Bronchial epithelial cell (primary cell): ENCODE results near the gene HOXC9. TPM values are rescaled to one million over a fixed set of nuclear protein-coding genes. Genes with fewer than 3 reads are reported as not detected.

ENCODE experiments used
- DNase-seq: peaks from one replicate; pipeline ENCODE4 v3.0.0-alpha.2; 2010; ENCODE audit warnings: low read depth
- FAIRE-seq: peaks from 2 replicates; lab custom pipeline; 2011; peaks lifted over from hg19 to GRCh38; lab: Jason Lieb, UNC
- H3K27me3 ChIP-seq: 2 replicates; pipeline ENCODE4 v1.5.1; 2011; ENCODE audit warnings: low read length; ENCODE audit not compliant: control insufficient read depth, insufficient read depth
- H3K36me3 ChIP-seq: 2 replicates; pipeline ENCODE4 v1.5.1; 2011; ENCODE audit warnings: low read length; ENCODE audit not compliant: control insufficient read depth, insufficient read depth
- H3K4me3 ChIP-seq: 2 replicates; pipeline ENCODE4 v1.5.1; 2011; ENCODE audit warnings: mild to moderate bottlenecking, low read depth, low read length, control low read depth
- CTCF ChIP-seq: IDR thresholded peaks from 2 replicates; pipeline ENCODE4 v1.5.1; 2011; ENCODE audit warnings: mild to moderate bottlenecking, moderate library complexity, low read length, control low read depth, inconsistent platforms; ENCODE audit not compliant: insufficient read depth, severe bottlenecking
- total RNA-seq: library from RNA; depleted of rRNA; stranded (reverse); fragments of >200 nt; gene quantifications from 2 replicates; pipeline ENCODE4 v1.2.1, GENCODE V29; 2014

HOXC9 gene
- total RNA-seq, 1 donor from 2014 or later = not detected

GRCh38 chr12:53988541-53989226 lies 11.3 kb upstream of the HOXC9 start:
- TF ChIP-seq CTCF = no peak
- no peak overlapping the region for H3K4me3 ChIP-seq
- DNase-seq (no peak), FAIRE-seq (no peak)
- H3K36me3 ChIP-seq = no peaks in the 10 kb centered on the region
- H3K27me3 ChIP-seq = peaks cover 86% of the 10 kb centered on the region

DNA sequence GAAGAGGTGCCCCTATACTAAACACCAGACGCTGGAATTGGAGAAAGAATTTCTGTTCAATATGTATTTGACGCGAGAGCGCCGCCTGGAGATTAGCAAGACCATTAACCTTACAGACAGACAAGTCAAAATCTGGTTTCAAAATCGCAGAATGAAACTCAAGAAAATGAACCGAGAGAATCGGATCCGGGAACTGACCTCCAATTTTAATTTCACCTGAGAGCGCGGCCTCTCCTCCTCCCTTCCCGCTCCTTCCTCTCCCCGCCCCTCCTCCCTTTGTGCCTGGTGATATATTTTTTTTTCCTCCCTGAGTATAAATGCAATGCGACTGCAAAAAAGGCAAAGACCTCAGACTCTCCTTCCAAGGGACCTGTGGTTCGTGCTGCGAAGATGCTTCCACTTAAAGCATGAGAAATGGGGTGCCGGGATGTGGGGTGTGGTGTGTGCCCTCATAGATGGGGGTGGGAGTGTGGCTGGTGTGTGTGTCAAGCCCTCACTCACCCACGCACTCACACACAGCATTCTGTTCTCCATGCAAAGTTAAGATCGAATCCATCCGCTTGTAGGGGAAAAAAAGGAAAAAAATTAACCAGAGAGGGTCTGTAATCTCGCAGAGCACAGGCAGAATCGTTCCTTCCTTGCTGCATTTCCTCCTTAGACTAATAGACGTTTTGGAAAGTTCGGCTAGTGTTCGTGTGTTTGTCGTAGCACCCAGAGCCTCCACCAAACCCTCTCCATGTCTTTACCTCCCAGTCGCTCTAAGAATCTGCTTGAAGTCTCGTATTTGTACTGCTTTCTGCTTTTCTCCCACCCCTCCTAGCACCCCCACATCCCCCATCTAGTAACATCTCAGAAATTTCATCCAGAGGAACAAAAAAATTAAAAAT lies 10.5 kb upstream of the HOXC9 start:
- FAIRE-seq (no peak), DNase-seq (peak; percentile 12)
- Histone ChIP-seq H3K4me3 (no peak overlapping the region), H3K27me3 (peaks cover 85% of the 10 kb centered on the region), H3K36me3 (no peaks in the 10 kb centered on the region)
- peak; percentile 50 for TF ChIP-seq CTCF

DNA sequence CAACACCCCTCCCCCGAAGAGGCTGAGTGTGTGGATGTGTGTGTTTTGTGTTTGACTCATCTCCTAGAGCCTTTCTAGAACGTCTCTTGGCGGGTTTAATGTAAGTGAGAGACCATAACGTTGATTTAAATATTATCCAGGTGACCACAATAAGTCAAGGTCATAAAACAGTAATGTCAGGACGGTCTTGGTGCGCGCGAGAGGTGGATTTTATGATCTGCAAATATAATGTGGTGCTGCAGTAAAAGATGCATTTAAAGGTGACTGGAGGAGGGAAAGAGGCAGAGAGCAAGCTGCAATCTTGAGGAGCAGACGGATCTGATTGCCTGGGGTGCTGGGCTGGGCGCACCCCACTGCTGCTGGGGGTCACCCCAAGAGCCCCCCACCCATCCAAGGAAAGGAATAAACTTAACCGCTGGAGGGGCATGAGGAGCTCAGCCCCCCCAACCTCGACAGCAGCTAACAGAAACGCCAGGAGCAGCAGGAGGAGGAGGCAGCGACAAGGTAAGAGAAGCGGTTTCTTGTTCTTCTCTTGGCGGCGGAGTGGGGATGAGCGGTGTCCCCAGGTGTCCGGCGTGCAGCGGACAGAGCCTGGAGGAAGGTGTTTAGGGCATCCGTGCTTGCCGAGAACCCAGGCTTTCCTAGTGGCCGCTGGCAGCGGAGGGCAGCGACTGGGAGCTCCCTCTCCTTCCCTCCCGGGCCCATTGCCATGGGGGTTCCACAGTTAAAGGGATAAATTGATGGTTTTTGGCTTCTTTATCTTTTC lies 9.5 kb upstream of the HOXC9 start:
- no peak for TF ChIP-seq CTCF
- DNase-seq (no peak), FAIRE-seq (no peak)
- no peaks in the 10 kb centered on the region for H3K36me3 ChIP-seq
- no peak overlapping the region for H3K4me3 ChIP-seq
- peaks cover 88% of the 10 kb centered on the region for H3K27me3 ChIP-seq

DNA sequence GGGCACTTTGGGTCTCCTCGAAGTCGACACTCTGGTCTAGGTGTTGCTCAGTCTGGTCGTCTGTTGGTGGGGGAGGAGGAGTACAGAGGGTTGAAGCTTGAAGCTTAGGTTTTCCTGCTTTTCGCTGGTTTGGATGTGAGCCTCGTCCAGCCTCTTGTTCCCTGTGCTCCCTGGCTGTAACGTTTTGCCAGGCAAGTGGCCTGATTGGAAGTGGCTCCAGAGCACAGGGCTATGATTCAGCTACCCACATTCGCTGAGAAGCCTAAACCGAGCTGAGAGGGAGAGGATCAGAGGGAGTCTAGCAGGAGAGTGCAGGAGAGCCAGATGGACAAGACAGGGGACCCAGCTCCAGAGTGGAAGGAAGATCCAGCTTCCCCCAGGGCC lies 8.9 kb upstream of the HOXC9 start:
- H3K36me3 ChIP-seq = no peaks in the 10 kb centered on the region
- DNase-seq = no peak
- no peak for TF ChIP-seq CTCF
- H3K4me3 ChIP-seq = no peak overlapping the region
- FAIRE-seq = peak; percentile 13
- H3K27me3 ChIP-seq = peaks cover 86% of the 10 kb centered on the region

- DNase-seq (no peak), FAIRE-seq (no peak)
- no peak overlapping the region for H3K4me3 ChIP-seq
- TF ChIP-seq CTCF = no peak
- H3K36me3 ChIP-seq = no peaks in the 10 kb centered on the region
- peaks cover 86% of the 10 kb centered on the region for H3K27me3 ChIP-seq
These were observed 7.5 kb upstream of the HOXC9 start for GRCh38 chr12:53992377-53992889.
